ENCODE measurements around the gene TWSG1.

- TF ChIP-seq, protein P1, sequence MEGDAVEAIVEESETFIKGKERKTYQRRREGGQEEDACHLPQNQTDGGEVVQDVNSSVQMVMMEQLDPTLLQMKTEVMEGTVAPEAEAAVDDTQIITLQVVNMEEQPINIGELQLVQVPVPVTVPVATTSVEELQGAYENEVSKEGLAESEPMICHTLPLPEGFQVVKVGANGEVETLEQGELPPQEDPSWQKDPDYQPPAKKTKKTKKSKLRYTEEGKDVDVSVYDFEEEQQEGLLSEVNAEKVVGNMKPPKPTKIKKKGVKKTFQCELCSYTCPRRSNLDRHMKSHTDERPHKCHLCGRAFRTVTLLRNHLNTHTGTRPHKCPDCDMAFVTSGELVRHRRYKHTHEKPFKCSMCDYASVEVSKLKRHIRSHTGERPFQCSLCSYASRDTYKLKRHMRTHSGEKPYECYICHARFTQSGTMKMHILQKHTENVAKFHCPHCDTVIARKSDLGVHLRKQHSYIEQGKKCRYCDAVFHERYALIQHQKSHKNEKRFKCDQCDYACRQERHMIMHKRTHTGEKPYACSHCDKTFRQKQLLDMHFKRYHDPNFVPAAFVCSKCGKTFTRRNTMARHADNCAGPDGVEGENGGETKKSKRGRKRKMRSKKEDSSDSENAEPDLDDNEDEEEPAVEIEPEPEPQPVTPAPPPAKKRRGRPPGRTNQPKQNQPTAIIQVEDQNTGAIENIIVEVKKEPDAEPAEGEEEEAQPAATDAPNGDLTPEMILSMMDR (IDR thresholded peaks at IDR 0.05): no peak
- TF ChIP-seq POLR2A (IDR thresholded peaks at IDR 0.05): no peak
- TF ChIP-seq POLR2AphosphoS5 (IDR thresholded peaks at IDR 0.05; ENCODE audit: insufficient read depth in 1 of 2, low read depth in 1 of 2): no peak
Measured at GRCh38 chr18:9346775-9347174, 12.2 kb downstream of the TWSG1 start.

Measured in vagina (tissue), 2 donors.